T-helper 17 cell (primary cell): ENCODE measurements around the gene SOCS4. TPM values are rescaled to one million over a fixed set of nuclear protein-coding genes. Genes with fewer than 3 reads are reported as not detected.
"Not testable (repeated sequence)": the region's sequence is repeated elsewhere in the genome, so short reads cannot be mapped to it uniquely, and the experiment has no call there.

Source experiments
- ATAC-seq: fragments of 150-1000 bp; cut with Tn5 transposase; 2 replicates; pipeline ENCODE4 v1.10.0; 2021; ENCODE audit warnings: mild to moderate bottlenecking, moderate library complexity
- DNase-seq, 3 donors: peaks; one replicate each; pipeline versions ENCODE4 v3.0.0 to v3.0.0-alpha.2; 2020 to 2021
- H3K9me3 ChIP-seq: one replicate; pipeline ENCODE4 v1.7.0; 2013; ENCODE audit warnings: low read length, mild to moderate bottlenecking; ENCODE audit not compliant: control insufficient read depth, poor library complexity, severe bottlenecking
- H3K27ac Mint-ChIP-seq: one replicate; pipeline ENCODE4 v1.8.0; 2022; ENCODE audit warnings: mild to moderate bottlenecking, moderate library complexity, mixed read lengths
- H3K27me3 Mint-ChIP-seq: one replicate; pipeline ENCODE4 v1.8.0; 2022; ENCODE audit warnings: mixed read lengths
- H3K36me3 Mint-ChIP-seq: one replicate; pipeline ENCODE4 v1.8.0; 2022; ENCODE audit warnings: low read depth, mixed read lengths
- H3K4me1 Mint-ChIP-seq: one replicate; pipeline ENCODE4 v1.8.0; 2022; ENCODE audit warnings: mild to moderate bottlenecking, mixed read lengths
- H3K4me3 Mint-ChIP-seq: one replicate; pipeline ENCODE4 v1.8.0; 2022; ENCODE audit warnings: mild to moderate bottlenecking, moderate library complexity, mixed read lengths
- total RNA-seq, 4 donors: library from RNA in 2 of 4; stranded (reverse) in 2 of 4; gene quantifications; one replicate each; pipeline ENCODE4 v1.2.3 and lab custom pipeline; 2022 to 2026

Gene SOCS4
- total RNA-seq, 2 donors from 2014 or later, result 26.5 to 27.3 TPM

- not testable (repeated sequence) for DNase-seq, ATAC-seq, H3K36me3 Mint-ChIP-seq, H3K4me3 Mint-ChIP-seq, H3K27me3 Mint-ChIP-seq, H3K27ac Mint-ChIP-seq, H3K4me1 Mint-ChIP-seq, H3K9me3 ChIP-seq
Measured at GRCh38 chr14:55079961-55080360, 52.9 kb downstream of the SOCS4 start.

- no peaks in the 10 kb centered on the region for H3K27me3 Mint-ChIP-seq
- no peak overlapping the region for H3K4me3 Mint-ChIP-seq
- H3K4me1 Mint-ChIP-seq, result peaks cover 2% of the 10 kb centered on the region
- ATAC-seq (no peak), DNase-seq (no peak)
- no peaks in the 10 kb centered on the region for H3K36me3 Mint-ChIP-seq
- no peak overlapping the region for H3K27ac Mint-ChIP-seq
- H3K9me3 ChIP-seq, result no peaks in the 10 kb centered on the region
Measured at GRCh38 chr14:55084401-55085059, 57.5 kb downstream of the SOCS4 start.

GRCh38 chr14:55085060-55085660 is 58.1 kb downstream of the SOCS4 start:
- H3K4me3 Mint-ChIP-seq, result no peak overlapping the region
- no peak for DNase-seq
- H3K36me3 Mint-ChIP-seq, result no peaks in the 10 kb centered on the region
- ATAC-seq, result no peak
- no peaks in the 10 kb centered on the region for H3K9me3 ChIP-seq
- H3K4me1 Mint-ChIP-seq, result peaks cover 2% of the 10 kb centered on the region
- no peaks in the 10 kb centered on the region for H3K27me3 Mint-ChIP-seq
- H3K27ac Mint-ChIP-seq, result no peak overlapping the region

DNA sequence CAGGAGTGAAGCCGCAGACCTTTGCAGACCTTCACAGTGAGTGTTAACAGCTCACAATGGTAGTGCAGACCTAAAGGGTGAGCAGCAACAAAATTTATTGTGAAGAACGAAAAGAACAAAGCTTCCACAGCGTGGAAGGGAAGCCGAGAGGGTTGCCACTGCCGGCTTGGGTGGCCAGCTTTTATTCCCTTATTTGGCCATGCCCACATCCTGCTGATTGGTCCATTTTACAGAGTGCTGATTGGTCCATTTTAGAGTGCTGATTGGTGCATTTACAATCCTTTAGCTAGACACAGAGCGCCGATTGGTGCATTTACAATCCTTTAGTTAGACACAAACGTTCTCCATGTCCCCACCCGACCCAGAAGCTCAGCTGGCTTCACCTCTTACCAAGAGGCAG is 59.9 kb downstream of the SOCS4 start:
- H3K4me1 Mint-ChIP-seq, result peaks cover 4% of the 10 kb centered on the region
- no peaks in the 10 kb centered on the region for H3K36me3 Mint-ChIP-seq
- no peaks in the 10 kb centered on the region for H3K9me3 ChIP-seq
- no peaks in the 10 kb centered on the region for H3K27me3 Mint-ChIP-seq
- DNase-seq (no peak), ATAC-seq (no peak)
- no peak overlapping the region for H3K4me3 Mint-ChIP-seq
- peak overlapping the region; percentile 24 for H3K27ac Mint-ChIP-seq

GRCh38 chr14:55088356-55088755 is 61.3 kb downstream of the SOCS4 start:
- Mint-ChIP-seq H3K36me3 (no peaks in the 10 kb centered on the region), H3K4me1 (peaks cover 13% of the 10 kb centered on the region), H3K4me3 (no peak overlapping the region), H3K27ac (no peak overlapping the region), H3K27me3 (no peaks in the 10 kb centered on the region)
- DNase-seq, result no peak
- no peak for ATAC-seq
- H3K9me3 ChIP-seq, result no peaks in the 10 kb centered on the region

DNA sequence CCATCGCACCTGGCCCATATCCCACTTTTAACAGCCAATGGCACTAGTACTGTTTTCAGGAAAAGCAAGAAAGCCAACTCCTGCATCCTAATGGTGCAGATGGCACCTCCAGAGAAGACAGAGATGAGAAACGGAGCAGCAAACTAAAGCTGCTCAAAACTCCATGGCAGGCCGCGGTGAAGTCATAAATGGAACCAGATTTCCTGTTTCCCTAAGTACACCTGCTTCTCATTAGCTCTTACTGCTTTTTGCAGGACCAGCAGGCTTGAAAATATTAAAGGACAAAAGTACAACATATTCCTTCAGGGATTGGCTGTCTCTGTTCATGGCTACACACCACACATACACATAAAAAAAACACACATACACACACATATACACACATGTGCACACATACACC is 65.3 kb downstream of the SOCS4 start:
- DNase-seq, result no peak
- H3K4me3 Mint-ChIP-seq, result no peak overlapping the region
- H3K4me1 Mint-ChIP-seq, result peaks cover 14% of the 10 kb centered on the region
- ATAC-seq, result no peak
- no peak overlapping the region for H3K27ac Mint-ChIP-seq
- H3K36me3 Mint-ChIP-seq, result no peaks in the 10 kb centered on the region
- H3K27me3 Mint-ChIP-seq, result no peaks in the 10 kb centered on the region
- H3K9me3 ChIP-seq, result no peaks in the 10 kb centered on the region

DNA sequence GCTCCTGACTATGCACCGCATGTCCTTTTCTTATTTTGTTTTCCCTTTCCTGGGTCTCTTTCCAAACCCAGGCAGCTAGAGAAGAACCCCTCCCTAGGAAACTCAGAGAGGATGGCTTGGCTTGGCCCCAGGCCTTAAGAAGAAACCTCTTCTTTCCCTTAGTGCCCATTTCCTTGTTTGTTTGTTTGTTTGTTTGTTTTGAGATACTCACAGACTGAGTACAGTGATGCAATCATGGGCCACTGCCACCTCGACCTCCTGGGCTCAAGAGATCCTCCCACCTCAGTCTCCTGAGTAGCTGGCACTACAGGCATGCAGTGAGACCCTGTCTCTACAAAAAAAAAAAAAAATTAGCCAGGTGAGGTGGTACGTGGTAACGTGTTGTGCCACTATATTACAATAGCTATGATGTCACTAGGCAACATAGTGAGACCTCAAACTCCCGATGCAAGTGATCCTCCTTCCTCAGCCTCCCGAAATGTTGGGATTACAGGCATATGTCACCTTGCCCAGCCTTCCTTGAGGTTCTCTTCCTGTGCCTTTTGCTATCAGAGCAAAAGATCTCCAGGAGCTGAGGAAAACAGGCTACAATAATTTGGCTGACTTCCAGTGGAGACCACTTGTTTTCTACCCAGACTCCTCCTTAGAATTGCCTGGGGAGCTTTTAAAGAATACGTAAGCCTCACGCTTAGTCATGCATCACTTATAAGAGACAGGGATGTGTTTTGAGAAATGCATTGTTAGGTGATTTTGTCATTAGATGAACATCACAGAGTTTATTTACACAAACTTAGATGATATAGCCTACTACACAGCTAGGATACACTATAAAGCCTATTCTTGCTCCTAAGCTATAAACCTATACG is 67.5 kb downstream of the SOCS4 start:
- ATAC-seq (no peak), DNase-seq (no peak)
- no peaks in the 10 kb centered on the region for H3K27me3 Mint-ChIP-seq
- peaks cover 22% of the 10 kb centered on the region for H3K4me1 Mint-ChIP-seq
- H3K4me3 Mint-ChIP-seq, result no peak overlapping the region
- H3K27ac Mint-ChIP-seq, result no peak overlapping the region
- no peaks in the 10 kb centered on the region for H3K9me3 ChIP-seq
- no peaks in the 10 kb centered on the region for H3K36me3 Mint-ChIP-seq

DNA sequence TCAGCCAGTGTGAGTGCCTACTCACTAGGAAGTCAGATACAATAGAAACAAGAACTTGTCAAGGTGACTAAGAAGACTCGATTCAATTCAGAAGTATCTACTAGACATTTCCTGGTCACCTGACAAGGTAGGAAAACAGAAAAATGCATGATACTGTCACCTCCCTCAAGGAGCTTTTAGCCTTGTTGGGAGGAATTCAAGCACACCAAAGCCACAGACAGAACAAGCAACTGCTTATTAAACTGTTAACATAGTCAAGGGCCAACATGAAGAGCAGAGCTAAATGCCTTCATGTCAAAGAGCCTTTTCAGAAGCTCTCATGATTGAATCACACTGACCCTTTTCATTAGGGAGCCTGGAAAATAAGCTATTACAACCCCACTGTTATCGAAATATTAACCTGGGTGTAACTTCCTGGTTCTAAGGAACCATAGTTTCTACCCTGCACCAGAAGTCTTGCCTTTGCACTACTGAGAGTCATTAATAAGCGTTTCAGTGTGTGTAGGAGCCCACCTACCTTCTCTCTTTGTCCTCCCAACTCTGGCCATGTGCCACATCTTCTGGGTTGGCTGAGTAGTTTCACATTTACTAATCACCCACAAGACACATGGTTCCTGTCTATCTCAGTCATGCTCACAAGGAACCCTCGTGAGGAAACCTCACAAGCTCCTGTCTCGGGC is 71.0 kb downstream of the SOCS4 start:
- H3K4me1 Mint-ChIP-seq, result peaks cover 32% of the 10 kb centered on the region
- peak; percentile 22 for ATAC-seq

GRCh38 chr14:55098561-55098898 is 71.5 kb downstream of the SOCS4 start:
- H3K9me3 ChIP-seq, result no peaks in the 10 kb centered on the region
- no peak for DNase-seq
- no peaks in the 10 kb centered on the region for H3K36me3 Mint-ChIP-seq
- H3K4me3 Mint-ChIP-seq, result no peak overlapping the region
- peak overlapping the region; percentile 80 for H3K27ac Mint-ChIP-seq
- H3K27me3 Mint-ChIP-seq, result no peaks in the 10 kb centered on the region
- no peak for ATAC-seq
- H3K4me1 Mint-ChIP-seq, result peaks cover 34% of the 10 kb centered on the region

More for the DNA sequence above, 71.0 kb downstream of the SOCS4 start:
- no peaks in the 10 kb centered on the region for H3K9me3 ChIP-seq
- H3K4me3 Mint-ChIP-seq, result no peak overlapping the region
- no peaks in the 10 kb centered on the region for H3K27me3 Mint-ChIP-seq
- no peak for DNase-seq
- H3K27ac Mint-ChIP-seq, result peak overlapping the region; percentile 80
- H3K36me3 Mint-ChIP-seq, result no peaks in the 10 kb centered on the region

Other genes starting within 250 kb of the SOCS4 start
- 10 to 100 TPM; 42.5 to 46.0 TPM for gene GCH1, start 124.4 kb upstream of the SOCS4 start, total RNA-seq
- gene WDHD1, start 137 bp upstream of the SOCS4 start, total RNA-seq, result 1 to 10 TPM; 2.7 to 2.8 TPM
- 100 to 1,000 TPM; 154 to 176 TPM for gene MAPK1IP1L, start 24.4 kb downstream of the SOCS4 start, total RNA-seq
- 10 to 100 TPM; 38.7 to 49.8 TPM for gene LGALS3, start 102.0 kb downstream of the SOCS4 start, total RNA-seq
- gene DLGAP5, start 164.3 kb downstream of the SOCS4 start, total RNA-seq, result under 1 TPM in 1 of 2 donors, not detected in 1; 0.12 TPM
- gene FBXO34, start 244.2 kb downstream of the SOCS4 start, total RNA-seq, result 10 to 100 TPM; 20.5 to 27.8 TPM